Endothelial cell of umbilical vein (primary cell): ENCODE results near the gene OVOL2. TPM values are rescaled to one million over a fixed set of nuclear protein-coding genes. Genes with fewer than 3 reads are reported as not detected.

Source experiments
- BruUV-seq: library from RNA; stranded (reverse); fragments of 400-500 nt; replicated peaks from 2 replicates; lab custom pipeline; 2021; lab: Mats Ljungman, UMichigan
- CTCF ChIA-PET: fragments of 300-600, 350-600 bp; sonication (Branson Sonifier 250); formaldehyde crosslinking; loops from one replicate; lab custom pipeline; 2021; ENCODE audit warnings: antibody characterized with exemption, inconsistent platforms; lab: Charles Lee
- POLR2A ChIA-PET: fragments of 300-600, 350-600 bp; sonication (Branson Sonifier 250); formaldehyde crosslinking; loops from one replicate; lab custom pipeline; 2021; ENCODE audit warnings: antibody characterized with exemption, inconsistent platforms; lab: Charles Lee
- DNase-seq: peaks from one replicate; pipeline ENCODE4 v3.0.0-alpha.2; 2011; ENCODE audit warnings: low read depth, low spot score
- FAIRE-seq: peaks from 2 replicates; lab custom pipeline; 2011; peaks lifted over from hg19 to GRCh38; lab: Jason Lieb, UNC
- H2AFZ ChIP-seq: 2 replicates; pipeline ENCODE4 v1.6.0; 2012; ENCODE audit warnings: low read depth, low read length, control low read depth, inconsistent platforms
- H3K27ac ChIP-seq: 2 replicates; pipeline ENCODE4 v1.5.1; 2011; ENCODE audit warnings: low read depth, mild to moderate bottlenecking, control low read depth, low read length, moderate library complexity; ENCODE audit not compliant: insufficient read depth
- H3K27me3 ChIP-seq, 2 experiments: 2 replicates each; pipeline versions ENCODE4 v1.6.0 to v1.6.1; 2011; ENCODE audit warnings: low read length in 2 of 2, mixed read lengths in 1 of 2; ENCODE audit not compliant: control insufficient read depth in 2 of 2, insufficient read depth in 2 of 2
- H3K36me3 ChIP-seq, 2 experiments: 2 replicates in 1 of 2; 3 replicates in 1 of 2; pipeline ENCODE4 v1.5.1; 2011; ENCODE audit warnings: low read length in 2 of 2, mild to moderate bottlenecking in 1 of 2, moderate library complexity in 1 of 2; ENCODE audit not compliant: control insufficient read depth in 2 of 2, insufficient read depth in 2 of 2; ENCODE audit errors: extremely low read depth in 1 of 2
- H3K4me1 ChIP-seq: 3 replicates; pipeline ENCODE4 v1.5.1; 2011; ENCODE audit warnings: mild to moderate bottlenecking, low read length; ENCODE audit not compliant: control insufficient read depth, insufficient read depth; ENCODE audit errors: extremely low read depth
- H3K4me2 ChIP-seq: 2 replicates; pipeline ENCODE4 v1.6.1; 2011; ENCODE audit warnings: low read length, control low read depth, mixed read lengths; ENCODE audit not compliant: insufficient read depth
- H3K4me3 ChIP-seq, 3 experiments: fragments of 200-600 bp in 1 of 3; sonication (generic), shearing (Covaris generic) in 1 of 3; replicated peaks in 1 of 3; 2 replicates each; pipeline ENCODE4 v1.5.1; 2011 to 2016; ENCODE audit warnings: control low read depth in 3 of 3, low read length in 3 of 3, mild to moderate bottlenecking in 2 of 3, inconsistent platforms in 1 of 3, low read depth in 1 of 3, moderate library complexity in 1 of 3; ENCODE audit not compliant: insufficient read depth in 1 of 3
- H3K79me2 ChIP-seq: 2 replicates; pipeline ENCODE4 v1.6.0; 2012; ENCODE audit warnings: low read length, inconsistent platforms; ENCODE audit not compliant: control insufficient read depth, insufficient read depth
- H3K9ac ChIP-seq: replicated peaks from 2 replicates; pipeline ENCODE3; 2011; ENCODE audit warnings: low read length, control low read depth; ENCODE audit not compliant: insufficient read depth; ENCODE audit errors: extremely low read depth
- H3K9me1 ChIP-seq: replicated peaks from 3 replicates; pipeline ENCODE4 v1.6.0; 2011; ENCODE audit warnings: mild to moderate bottlenecking, low read length; ENCODE audit not compliant: control insufficient read depth, insufficient read depth; ENCODE audit errors: extremely low read depth
- H3K9me3 ChIP-seq: replicated peaks from 2 replicates; pipeline ENCODE4 v1.5.1; 2012; ENCODE audit warnings: low read length, inconsistent platforms; ENCODE audit not compliant: control insufficient read depth, insufficient read depth
- H4K20me1 ChIP-seq: replicated peaks from 2 replicates; pipeline ENCODE3; 2011; ENCODE audit warnings: mild to moderate bottlenecking, low read length; ENCODE audit not compliant: control insufficient read depth, insufficient read depth; ENCODE audit errors: extremely low read depth
- EZH2 ChIP-seq: IDR thresholded peaks from 2 replicates; pipeline ENCODE4 v1.6.1; 2012; ENCODE audit warnings: borderline replicate concordance, low read depth, mild to moderate bottlenecking, moderate library complexity, low read length, inconsistent platforms; ENCODE audit not compliant: severe bottlenecking
- FOS ChIP-seq: IDR thresholded peaks from 2 replicates; pipeline ENCODE4 v1.6.1; 2011; ENCODE audit warnings: mild to moderate bottlenecking, low read length, moderate library complexity, borderline replicate concordance; ENCODE audit not compliant: insufficient read depth
- GATA2 ChIP-seq: IDR thresholded peaks from 2 replicates; pipeline ENCODE4 v1.7.0; 2011; ENCODE audit warnings: low read depth, mild to moderate bottlenecking, moderate library complexity, mixed read lengths, low read length; ENCODE audit not compliant: insufficient read length, insufficient read depth
- JUN ChIP-seq: IDR thresholded peaks from 2 replicates; pipeline ENCODE4 v1.6.1; 2011; ENCODE audit warnings: borderline replicate concordance, low read depth; ENCODE audit not compliant: insufficient read length, insufficient read depth
- MAX ChIP-seq: IDR thresholded peaks from 2 replicates; pipeline ENCODE4 v1.6.1; 2011; ENCODE audit not compliant: insufficient read depth, insufficient read length
- MYC ChIP-seq: IDR thresholded peaks from one replicate; pipeline ENCODE4 v1.6.1; 2011; ENCODE audit warnings: mild to moderate bottlenecking, low read depth, low read length
- POLR2A ChIP-seq: IDR thresholded peaks from 2 replicates; pipeline ENCODE4 v1.6.1; 2012; ENCODE audit warnings: low read depth, mild to moderate bottlenecking, control low read depth, low read length
- POLR2AphosphoS5 ChIP-seq: IDR thresholded peaks from 2 replicates; pipeline ENCODE4 v1.6.1; 2012; ENCODE audit warnings: low read depth, mild to moderate bottlenecking, control low read depth, low read length, moderate library complexity; ENCODE audit not compliant: insufficient read depth
- dilution Hi-C: fragments of 300-500 bp; cut with MboI; formaldehyde crosslinking; loops from one replicate; pipeline ENCODE4 v1.15.0; 2019; ENCODE audit warnings: low sequenced_read_pairs; ENCODE audit not compliant: extremely low pct_ligation_motif_present
- intact Hi-C: fragments of 100-400 bp; cut with micrococcal nuclease; formaldehyde crosslinking; loops from one replicate; pipeline ENCODE4 v1.10.0; 2022
- polyA plus RNA-seq, 4 experiments: library from polyadenylated mRNA; depleted of rRNA in 3 of 4; stranded (reverse) in 3 of 4; unstranded in 1 of 4; fragments of >200 nt; gene quantifications; 2 replicates each; pipeline versions ENCODE4 v1.2.1 to v1.2.3, GENCODE V29; 2011 to 2012; ENCODE audit warnings: missing spikeins in 1 of 4
- total RNA-seq: library from RNA; stranded (reverse); gene quantifications from 2 replicates; pipeline ENCODE4 v1.2.3, GENCODE V29; 2021
- TF ChIP-seq, protein P1 (sequence below), 2 donors: IDR thresholded peaks; 1 replicate in 1 of 2; 2 replicates in 1 of 2; pipeline ENCODE4 v1.5.1; 2011; ENCODE audit warnings: low read length in 2 of 2, mild to moderate bottlenecking in 2 of 2, moderate library complexity in 2 of 2, control low read depth in 1 of 2, inconsistent platforms in 1 of 2, low read depth in 1 of 2; ENCODE audit not compliant: insufficient read depth in 1 of 2; ENCODE audit errors: extremely low read depth in 1 of 2

OVOL2 gene
- total and polyA plus RNA-seq, 2 donors (not counting 3 experiments of a cell fraction or from before 2014, with no cell fraction given) = not detected

GRCh38 chr20:18014411-18014810 lies 43.3 kb downstream of the OVOL2 start:
- H3K4me2 ChIP-seq = no peak overlapping the region
- H4K20me1 ChIP-seq = no peaks in the 10 kb centered on the region
- H3K4me3 ChIP-seq = no peak overlapping the region
- BruUV-seq = no TSS peak
- no peak overlapping the region for H3K27ac ChIP-seq
- no peaks in the 10 kb centered on the region for H3K4me1 ChIP-seq
- H3K9me3 ChIP-seq = no peaks in the 10 kb centered on the region
- DNase-seq = no peak
- CTCF ChIA-PET = interaction anchor here (1.2 kb wide), 1 partner anchor 56 kb away, joined by 4 read pairs; no protein-coding TSS in a partner anchor
- H3K9me1 ChIP-seq = no peaks in the 10 kb centered on the region
- no peak for TF ChIP-seq MAX
- no peak for TF ChIP-seq FOS
- TF ChIP-seq POLR2AphosphoS5 = no peak
- TF ChIP-seq JUN = no peak
- no peak for TF ChIP-seq EZH2
- no peak for TF ChIP-seq POLR2A
- POLR2A ChIA-PET = no interaction called here
- intact Hi-C loops (no loop called here), dilution Hi-C loops (no loop called here)
- H3K27me3 ChIP-seq = no peaks in the 10 kb centered on the region
- H3K9ac ChIP-seq = no peak overlapping the region
- no peak overlapping the region for H2AFZ ChIP-seq
- H3K79me2 ChIP-seq = no peaks in the 10 kb centered on the region
- no peaks in the 10 kb centered on the region for H3K36me3 ChIP-seq
- FAIRE-seq = no peak

DNA sequence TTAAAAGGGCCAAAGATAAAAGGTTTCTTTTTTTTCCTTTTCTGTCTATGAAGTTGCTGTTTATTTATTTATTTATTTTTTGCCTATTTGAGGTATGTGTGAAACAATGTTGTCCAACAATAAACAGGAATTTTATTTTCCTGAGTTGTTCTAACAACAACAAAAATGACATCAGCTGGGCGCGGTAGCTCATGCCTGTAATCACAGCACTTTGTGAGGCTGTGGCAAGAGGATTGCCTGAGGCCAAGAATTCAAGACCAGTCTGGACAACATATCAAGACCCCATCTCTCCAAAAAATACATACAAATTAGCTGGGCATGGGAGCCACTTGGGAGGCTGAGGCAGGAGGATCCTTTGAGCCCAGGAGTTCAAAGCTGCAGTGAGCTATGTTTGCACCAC lies 44.8 kb downstream of the OVOL2 start:
- H3K27me3 ChIP-seq = no peaks in the 10 kb centered on the region
- H3K36me3 ChIP-seq = no peaks in the 10 kb centered on the region
- ChIA-PET POLR2A (no interaction called here), CTCF (interaction anchor here (1.0 kb wide), 1 partner anchor 9 kb away, joined by 3 read pairs; no protein-coding TSS in a partner anchor)
- no peaks in the 10 kb centered on the region for H3K4me1 ChIP-seq
- no peaks in the 10 kb centered on the region for H4K20me1 ChIP-seq
- no peak for DNase-seq
- dilution Hi-C loops = no loop called here
- H3K79me2 ChIP-seq = no peaks in the 10 kb centered on the region
- H3K4me2 ChIP-seq = no peak overlapping the region
- H3K27ac ChIP-seq = no peak overlapping the region
- BruUV-seq = no TSS peak
- intact Hi-C loops = no loop called here
- no peaks in the 10 kb centered on the region for H3K9me3 ChIP-seq
- no peak overlapping the region for H3K4me3 ChIP-seq
- FAIRE-seq = no peak
- H3K9me1 ChIP-seq = no peaks in the 10 kb centered on the region
- no peak overlapping the region for H2AFZ ChIP-seq
- H3K9ac ChIP-seq = no peak overlapping the region
- TF ChIP-seq MAX (no peak), FOS (no peak), POLR2A (no peak), POLR2AphosphoS5 (no peak), EZH2 (no peak), GATA2 (no peak), MYC (no peak), JUN (no peak)
- TF ChIP-seq, protein P1, sequence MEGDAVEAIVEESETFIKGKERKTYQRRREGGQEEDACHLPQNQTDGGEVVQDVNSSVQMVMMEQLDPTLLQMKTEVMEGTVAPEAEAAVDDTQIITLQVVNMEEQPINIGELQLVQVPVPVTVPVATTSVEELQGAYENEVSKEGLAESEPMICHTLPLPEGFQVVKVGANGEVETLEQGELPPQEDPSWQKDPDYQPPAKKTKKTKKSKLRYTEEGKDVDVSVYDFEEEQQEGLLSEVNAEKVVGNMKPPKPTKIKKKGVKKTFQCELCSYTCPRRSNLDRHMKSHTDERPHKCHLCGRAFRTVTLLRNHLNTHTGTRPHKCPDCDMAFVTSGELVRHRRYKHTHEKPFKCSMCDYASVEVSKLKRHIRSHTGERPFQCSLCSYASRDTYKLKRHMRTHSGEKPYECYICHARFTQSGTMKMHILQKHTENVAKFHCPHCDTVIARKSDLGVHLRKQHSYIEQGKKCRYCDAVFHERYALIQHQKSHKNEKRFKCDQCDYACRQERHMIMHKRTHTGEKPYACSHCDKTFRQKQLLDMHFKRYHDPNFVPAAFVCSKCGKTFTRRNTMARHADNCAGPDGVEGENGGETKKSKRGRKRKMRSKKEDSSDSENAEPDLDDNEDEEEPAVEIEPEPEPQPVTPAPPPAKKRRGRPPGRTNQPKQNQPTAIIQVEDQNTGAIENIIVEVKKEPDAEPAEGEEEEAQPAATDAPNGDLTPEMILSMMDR (IDR thresholded peaks at IDR 0.05; ENCODE audit: extremely low read depth in 1 of 2, insufficient read depth in 1 of 2, low read depth in 1 of 2, low read length in 2 of 2) = no peak
